Measurements from ENCODE around the gene CCDC13. TPM values are rescaled to one million over a fixed set of nuclear protein-coding genes. Genes with fewer than 3 reads are reported as not detected.

The CCDC13 gene
- total and polyA plus RNA-seq, 10 of the 15 experiments (the other 5 are each of a cell fraction or from before 2014, with no cell fraction given): 0.13 to 0.81 (median 0.30) TPM; not detected in 4

GRCh38 chr3:42745291-42745745 lies 27.7 kb downstream of the CCDC13 start:
- BruUV-seq (replicated peaks): no TSS peak
- no peak overlapping the region for H2AFZ ChIP-seq (ENCODE audit: control insufficient read depth, low read depth, low read length)
- ATAC-seq: no peak
- no peak for TF ChIP-seq RCOR1 (conservative IDR thresholded peaks at IDR 0.05; ENCODE audit: low read depth, low read length)
- TF ChIP-seq SMAD1 (IDR thresholded peaks at IDR 0.05; ENCODE audit: low read depth, partially characterized antibody): no peak
- TF ChIP-seq ZNF592 (IDR thresholded peaks at IDR 0.05): no peak
- no peak for TF ChIP-seq ZNF217 (IDR thresholded peaks at IDR 0.05)
- no peak for TF ChIP-seq IRF3 (IDR thresholded peaks at IDR 0.05)
- TF ChIP-seq ZBTB11 (CRISPR knock-in tag; IDR thresholded peaks at IDR 0.05): no peak
- TF ChIP-seq MTA2 (IDR thresholded peaks at IDR 0.05; ENCODE audit: low read depth): no peak
- TF ChIP-seq ETV6 (conservative IDR thresholded peaks at IDR 0.05 in 1 of 2, IDR thresholded peaks at IDR 0.05 in 1 of 2; ENCODE audit: borderline replicate concordance in 1 of 2, low read depth in 1 of 2): no peak
- no peak for TF ChIP-seq HSF1 (IDR thresholded peaks at IDR 0.05; ENCODE audit: low read depth, low read length)
- no peak for TF ChIP-seq LARP7 (IDR thresholded peaks at IDR 0.05)
- TF ChIP-seq HCFC1 (IDR thresholded peaks at IDR 0.05; ENCODE audit: low read length): no peak
- TF ChIP-seq NR2C1 (IDR thresholded peaks at IDR 0.05): no peak
- no peak for TF ChIP-seq SUPT20H (IDR thresholded peaks at IDR 0.05; ENCODE audit: borderline replicate concordance, control insufficient read depth, low read depth, low read length)
- no peak for TF ChIP-seq SMAD5 (IDR thresholded peaks at IDR 0.05; ENCODE audit: low read depth)

More at GRCh38 chr3:42745291-42745745, 27.7 kb downstream of the CCDC13 start:
- ChIA-PET RAD21 (ENCODE audit: unreplicated experiment) (no interaction called here), POLR2A (no interaction called here), CTCF (interaction anchor here (0.9 to 4.2 kb wide), 20 partner anchors 9 to 209 kb away, joined by 3 to 30 read pairs (median 4); partner anchors contain the start of gene SEC22C), SMC1A (ENCODE audit: uncharacterized antibody, unreplicated experiment) (interaction anchor here (0.6 to 3.0 kb wide), 9 partner anchors 8 to 173 kb away, joined by 3 to 27 read pairs (median 5); partner anchors contain the start of genes SEC22C and SS18L2)
- 31% methylated on average over 3 of the region's 3 CpGs for WGBS (ENCODE audit: insufficient coverage, insufficient replicate concordance, low lambda C conversion rate, missing lambda C conversion rate)
- H3K79me2 ChIP-seq (ENCODE audit: control insufficient read depth, insufficient read depth, low read length): no peaks in the 10 kb centered on the region
- intact Hi-C loops (cut with micrococcal nuclease; ENCODE audit: unreplicated experiment) (loop anchor here (10.0 kb wide), 1 partner anchor 201 kb away; no protein-coding TSS in a partner anchor), in situ Hi-C loops (cut with MboI) (loop anchor here (10.0 kb wide), 1 partner anchor 171 kb away; no protein-coding TSS in a partner anchor)
- no peaks in the 10 kb centered on the region for H3K36me3 ChIP-seq (ENCODE audit: control insufficient read depth in 2 of 2, insufficient read depth in 2 of 2, low read length in 1 of 2)
- H4K20me1 ChIP-seq (ENCODE audit: control insufficient read depth, insufficient read depth): no peaks in the 10 kb centered on the region
- FAIRE-seq (no peak), DNase-seq (ENCODE audit: low read depth, low spot score) (no peak)
- no peak overlapping the region for H3K4me2 ChIP-seq (ENCODE audit: control insufficient read depth, insufficient read depth)
- H3K4me3 ChIP-seq: no peak overlapping the region
- no peaks in the 10 kb centered on the region for H3K27me3 ChIP-seq (replicated peaks in 1 of 2; ENCODE audit: control insufficient read depth in 2 of 2, insufficient read depth in 2 of 2, low read length in 1 of 2)
- H3K9me3 ChIP-seq (replicated peaks; ENCODE audit: control insufficient read depth, insufficient read depth, low read length): no peaks in the 10 kb centered on the region
- no peaks in the 10 kb centered on the region for H3K4me1 ChIP-seq (ENCODE audit: control insufficient read depth, insufficient read depth, low read length)
- no peak overlapping the region for H3K9ac ChIP-seq (ENCODE audit: control insufficient read depth, insufficient read depth, low read length)
- H3K27ac ChIP-seq (ENCODE audit: control insufficient read depth, insufficient read depth): no peak overlapping the region

Measured in GM12878 (cell line).